GM08714 (cell line): ENCODE data around the gene POLD1.
"Not testable (repeated sequence)": the region's sequence is repeated elsewhere in the genome, so short reads cannot be mapped to it uniquely, and the experiment has no call there.

ENCODE experiments used
- H3K4me3 ChIP-seq: fragments of 200-500 bp; sonication (Bioruptor generic); 2 replicates; pipeline ENCODE4 v1.5.1; 2014; ENCODE audit warnings: mild to moderate bottlenecking, low read length, inconsistent platforms
- ZNF274 ChIP-seq: IDR thresholded peaks from 2 replicates; pipeline ENCODE4 v1.6.1; 2012; ENCODE audit warnings: mild to moderate bottlenecking, low read depth, low read length

The POLD1 gene

GRCh38 chr19:50383852-50384684, at the start of gene POLD1:
Gene POLD1, plus strand, starts transcription at chr19:50384347. Its CDS starts 14,505 bp downstream, at chr19:50398852.
- H3K4me3 ChIP-seq = peak within 1 kb of the TSS; percentile 87
- TF ChIP-seq ZNF274 = no peak

- TF ChIP-seq ZNF274 = no peak
- H3K4me3 ChIP-seq = no peak overlapping the region
Observed at GRCh38 chr19:50334741-50335421, 49.3 kb upstream of the POLD1 start.

- H3K4me3 ChIP-seq = not testable (repeated sequence)
Observed at GRCh38 chr19:50337031-50337430, 47.1 kb upstream of the POLD1 start.

- TF ChIP-seq ZNF274 = no peak
- peak overlapping the region; percentile 30; the same call in 1 of the 2 replicates for H3K4me3 ChIP-seq
Observed at GRCh38 chr19:50340331-50340730, 43.8 kb upstream of the POLD1 start.

- no peak for TF ChIP-seq ZNF274
- peak overlapping the region; percentile 30; the same call in 1 of the 2 replicates for H3K4me3 ChIP-seq
Observed at GRCh38 chr19:50341091-50341564, 43.0 kb upstream of the POLD1 start.

GRCh38 chr19:50344661-50345318, 39.4 kb upstream of the POLD1 start:
- no peak for TF ChIP-seq ZNF274
- H3K4me3 ChIP-seq = peak overlapping the region; percentile 64; the same call in 1 of the 2 replicates

- not testable (repeated sequence) for H3K4me3 ChIP-seq
Observed at GRCh38 chr19:50347089-50347581, 37.0 kb upstream of the POLD1 start.

- H3K4me3 ChIP-seq = no peak overlapping the region
- TF ChIP-seq ZNF274 = no peak
Observed at GRCh38 chr19:50349277-50350057, 34.7 kb upstream of the POLD1 start.

- no peak overlapping the region for H3K4me3 ChIP-seq
- TF ChIP-seq ZNF274 = no peak
Observed at GRCh38 chr19:50352242-50352641, 31.9 kb upstream of the POLD1 start.

GRCh38 chr19:50353487-50353880, 30.7 kb upstream of the POLD1 start:
- H3K4me3 ChIP-seq = not testable (repeated sequence)

- TF ChIP-seq ZNF274 = no peak
- H3K4me3 ChIP-seq = no peak overlapping the region; the same call in 1 of the 2 replicates
Observed at GRCh38 chr19:50356691-50357177, 27.4 kb upstream of the POLD1 start.

GRCh38 chr19:50357178-50358100, 26.7 kb upstream of the POLD1 start:
- peak overlapping the region; percentile 55; the same call in 1 of the 2 replicates for H3K4me3 ChIP-seq
- no peak for TF ChIP-seq ZNF274
